HUDEP-2 (cell line): ENCODE data around the gene FLT3.
"Not testable (repeated sequence)": the region's sequence is repeated elsewhere in the genome, so short reads cannot be mapped to it uniquely, and the experiment has no call there.

ENCODE experiments used
- DNase-seq, 76 experiments: peaks; one replicate each; lab custom pipeline; 2025; ENCODE audit not compliant: unreplicated experiment in 76 of 76; lab: John Stamatoyannopoulos, UW

Gene FLT3

DNA sequence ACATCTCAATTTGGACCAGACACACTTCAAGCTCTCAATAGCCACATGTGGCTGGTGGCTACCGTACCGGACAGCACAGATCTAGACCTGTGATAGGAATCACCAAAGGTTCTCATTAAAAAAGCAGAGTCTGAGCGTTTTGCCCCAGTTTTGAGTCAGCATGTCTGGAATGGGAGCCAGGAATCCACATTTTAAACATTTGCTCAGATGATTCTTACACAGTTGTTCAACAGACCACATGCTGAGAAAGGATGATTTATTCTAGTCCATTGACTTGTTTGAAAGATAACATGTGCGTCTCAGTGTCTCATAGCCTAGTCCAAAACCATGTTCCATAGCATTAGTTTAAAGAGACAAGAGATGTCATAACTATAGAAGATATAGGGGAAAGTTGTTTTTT, 53.4 kb downstream of the FLT3 start:
- DNase-seq: no peak

GRCh38 chr13:28045861-28046260, 54.5 kb downstream of the FLT3 start:
- no peak for DNase-seq

- DNase-seq: no peak
These were observed 55.8 kb downstream of the FLT3 start for GRCh38 chr13:28044608-28045007.

DNA sequence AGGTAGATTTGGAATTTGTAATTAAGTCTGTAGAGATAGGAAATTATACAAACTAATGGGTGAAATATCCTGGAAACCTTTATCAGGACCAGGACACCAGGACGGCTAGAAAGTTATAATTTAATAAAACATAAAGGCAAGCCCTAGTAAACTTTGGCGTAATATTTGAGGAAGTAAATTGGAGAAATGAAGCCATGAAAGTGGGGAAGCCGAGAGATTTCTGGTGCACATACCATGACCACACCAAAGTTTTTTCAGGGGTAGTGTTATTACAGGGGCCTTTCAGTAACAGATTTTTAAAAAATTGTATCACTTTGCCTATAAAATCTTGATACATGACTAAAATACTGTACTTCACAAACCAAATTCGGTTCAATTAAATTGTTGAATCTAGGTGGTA, 57.2 kb downstream of the FLT3 start:
- no peak for DNase-seq

DNA sequence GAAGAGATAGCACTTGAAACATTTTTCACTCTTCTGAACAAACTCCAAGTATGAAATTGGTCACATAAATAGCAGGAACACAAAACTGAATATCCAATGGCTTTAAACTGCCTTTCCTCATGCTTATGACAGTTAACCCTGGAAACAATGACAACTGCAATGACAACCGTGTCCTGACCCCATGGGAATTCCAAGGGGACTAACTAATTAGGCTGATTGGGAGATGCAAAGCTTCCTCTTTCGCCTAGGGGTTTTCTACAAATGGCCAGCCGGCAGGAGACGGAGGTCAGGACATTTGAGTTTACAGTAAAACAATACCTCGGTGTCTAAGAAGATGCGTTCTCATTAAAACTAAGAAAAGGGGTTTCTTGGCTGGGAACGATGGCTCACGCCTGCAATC, 58.9 kb downstream of the FLT3 start:
- DNase-seq: no peak

DNA sequence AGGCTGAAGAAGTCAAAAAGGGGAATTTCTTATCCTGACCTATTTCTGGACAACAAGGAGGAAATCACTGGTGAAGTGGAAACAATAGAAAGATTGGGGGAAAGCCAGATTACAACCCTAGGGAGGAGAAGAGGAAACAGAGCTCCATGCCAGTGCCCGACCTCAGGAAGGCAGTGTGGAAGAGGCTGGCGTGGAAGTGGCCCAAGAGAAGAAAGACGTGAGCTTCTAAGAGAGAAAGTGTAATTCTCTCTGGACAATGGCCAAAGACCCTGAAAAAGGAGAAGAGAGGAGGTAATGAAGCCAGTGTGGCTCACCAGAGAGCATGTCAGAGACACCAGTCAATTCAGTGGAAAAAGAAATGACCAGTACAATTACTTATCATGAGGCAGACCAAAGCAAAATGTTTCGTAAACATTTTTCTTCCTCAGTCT, 59.3 kb downstream of the FLT3 start:
- no peak for DNase-seq

- no peak for DNase-seq
These were observed 63.0 kb downstream of the FLT3 start for GRCh38 chr13:28037399-28037798.

DNA sequence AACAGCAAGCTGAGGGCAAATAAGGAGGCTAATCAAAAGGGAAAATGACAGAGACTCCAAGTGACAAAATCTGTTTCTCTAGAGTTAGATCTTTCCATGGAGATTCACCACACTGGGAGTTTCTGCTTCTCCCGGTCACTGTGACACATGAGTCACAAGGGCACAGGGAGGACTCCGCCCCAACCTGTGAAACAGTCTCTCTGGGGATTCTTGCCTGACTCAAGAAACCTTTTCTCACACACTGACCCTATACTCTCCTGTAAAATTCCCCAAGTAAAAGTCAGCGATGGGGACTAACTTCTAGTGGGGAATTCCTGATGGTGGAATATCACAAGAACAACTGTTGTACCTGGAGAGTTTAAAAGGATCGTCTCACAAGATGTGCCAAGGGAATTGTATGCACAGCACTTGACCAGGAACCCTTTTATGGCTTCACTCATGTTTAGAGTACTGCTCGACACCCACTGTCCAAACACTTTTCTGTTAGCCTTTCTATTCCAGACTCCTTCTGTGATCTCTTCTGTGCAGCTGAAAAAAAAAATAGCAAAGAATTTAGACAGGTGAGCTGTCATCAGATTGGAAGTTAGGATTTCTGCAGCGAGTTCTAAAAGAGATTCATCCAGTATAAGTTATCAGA, 65.1 kb downstream of the FLT3 start:
- no peak for DNase-seq

DNA sequence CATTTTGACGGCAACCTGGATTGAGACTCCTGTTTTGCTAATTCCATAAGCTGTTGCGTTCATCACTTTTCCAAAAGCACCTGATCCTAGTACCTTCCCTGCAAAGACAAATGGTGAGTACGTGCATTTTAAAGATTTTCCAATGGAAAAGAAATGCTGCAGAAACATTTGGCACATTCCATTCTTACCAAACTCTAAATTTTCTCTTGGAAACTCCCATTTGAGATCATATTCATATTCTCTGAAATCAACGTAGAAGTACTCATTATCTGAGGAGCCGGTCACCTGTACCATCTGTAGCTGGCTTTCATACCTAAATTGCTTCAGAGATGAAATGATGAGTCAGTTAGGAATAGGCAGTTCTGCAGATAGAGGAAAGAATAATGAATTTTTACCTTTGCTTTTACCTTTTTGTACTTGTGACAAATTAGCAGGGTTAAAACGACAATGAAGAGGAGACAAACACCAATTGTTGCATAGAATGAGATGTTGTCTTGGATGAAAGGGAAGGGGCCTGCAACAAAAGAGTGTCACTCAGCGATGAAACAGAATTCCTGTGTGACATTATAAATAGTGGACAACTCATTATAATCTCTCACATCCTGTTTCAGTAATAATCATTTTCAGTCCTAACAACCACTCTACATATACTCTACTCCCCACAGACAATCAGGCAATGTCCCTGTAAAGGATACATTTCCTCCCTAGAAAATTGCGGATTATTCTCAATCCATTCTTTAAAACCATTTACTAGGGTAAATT, 66.3 kb downstream of the FLT3 start:
- DNase-seq: no peak

GRCh38 chr13:28032438-28032837, 67.9 kb downstream of the FLT3 start:
- DNase-seq: not testable (repeated sequence)

DNA sequence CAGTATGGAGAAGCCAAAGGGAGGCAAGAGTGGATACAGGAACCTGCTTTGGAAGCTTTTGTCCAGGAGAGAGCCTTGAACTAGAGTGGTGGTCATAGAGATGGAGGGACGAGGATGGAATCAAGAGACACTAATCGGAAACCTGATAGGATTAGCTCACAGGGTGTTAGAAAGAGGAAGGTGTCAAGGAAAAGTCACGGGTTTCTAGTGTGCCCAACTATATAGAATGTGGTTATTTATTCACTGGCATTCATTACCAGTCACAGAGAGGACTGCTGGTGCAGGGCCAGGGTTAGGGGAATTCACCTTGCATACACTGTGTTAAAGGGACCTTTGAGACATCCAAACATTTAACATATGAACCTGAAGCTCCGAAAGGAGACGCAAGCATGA, 68.5 kb downstream of the FLT3 start:
- DNase-seq: no peak

- DNase-seq: no peak
These were observed 69.0 kb downstream of the FLT3 start for GRCh38 chr13:28031220-28031895.

- DNase-seq: no peak
These were observed 72.6 kb downstream of the FLT3 start for GRCh38 chr13:28027607-28028364.

DNA sequence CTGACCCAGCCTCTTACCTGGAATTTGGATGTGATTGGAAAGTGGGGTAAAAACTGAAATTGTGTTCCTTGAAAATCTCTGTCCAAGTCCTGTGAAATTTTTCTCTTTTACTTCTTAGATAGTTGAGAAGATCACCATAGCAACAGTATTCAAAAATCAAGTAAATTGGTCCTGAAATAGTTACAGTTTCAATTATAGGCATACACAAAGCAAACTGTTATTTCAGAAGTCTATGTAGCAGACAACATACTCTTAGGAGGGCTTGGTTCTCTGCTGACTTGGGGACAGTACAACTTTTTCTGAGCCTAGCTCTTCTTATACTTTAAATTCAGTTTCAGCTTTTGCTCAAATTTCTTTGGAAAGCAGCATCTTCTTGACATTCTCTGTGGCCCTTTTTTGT, 73.3 kb downstream of the FLT3 start:
- DNase-seq: no peak

DNA sequence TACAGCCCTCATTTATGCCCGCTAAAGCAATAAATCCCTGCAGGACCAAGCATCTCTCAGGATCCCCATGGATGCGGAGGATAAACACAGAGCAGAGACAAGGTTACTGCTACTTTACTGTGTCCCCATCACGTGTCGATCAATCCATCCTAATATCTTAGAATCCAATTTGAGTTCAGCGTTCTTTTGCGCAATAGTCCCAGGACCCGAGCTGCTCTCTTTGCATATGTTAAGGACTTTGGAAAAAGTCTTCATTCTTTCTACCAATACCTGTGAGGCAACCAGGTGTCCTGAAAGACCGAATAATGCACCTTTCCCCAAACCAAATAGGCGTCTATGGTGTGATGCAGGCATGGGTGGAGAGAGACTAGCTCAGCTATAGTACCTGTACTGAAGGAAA, 73.9 kb downstream of the FLT3 start:
- no peak for DNase-seq

DNA sequence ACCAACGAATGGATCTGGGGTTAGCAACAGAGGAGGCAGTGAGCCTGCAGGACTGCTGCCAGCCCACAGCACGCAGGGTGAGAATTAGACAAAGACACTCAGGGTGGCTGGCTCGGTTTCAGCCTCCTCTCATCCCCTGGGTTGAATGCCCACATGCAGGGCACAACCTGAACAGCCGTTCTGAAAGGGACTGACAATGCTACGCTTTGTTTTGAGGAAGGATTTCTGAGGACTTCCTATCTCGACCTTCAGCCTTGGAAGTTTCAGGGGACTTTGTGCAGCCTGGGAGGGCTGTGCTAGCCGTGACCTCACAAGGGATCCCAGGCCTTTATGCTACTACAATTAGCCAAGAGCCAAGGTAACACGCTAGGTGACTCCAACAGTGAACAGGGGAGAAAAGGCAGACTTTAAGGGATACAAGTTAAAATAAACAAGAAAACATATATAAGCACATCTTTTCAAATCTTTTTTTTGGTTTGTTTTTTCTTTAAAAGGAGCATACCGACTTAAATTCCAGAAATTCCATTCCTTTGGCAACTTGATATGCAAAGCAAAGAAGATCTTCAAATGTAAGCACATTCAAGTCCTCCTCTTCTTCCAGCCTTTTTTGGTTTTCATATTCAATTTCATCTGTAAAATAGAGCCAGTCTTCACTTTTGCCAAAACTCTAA, 77.4 kb downstream of the FLT3 start:
- no peak for DNase-seq

- DNase-seq: no peak
These were observed 86.1 kb downstream of the FLT3 start for GRCh38 chr13:28014301-28014700.

DNA sequence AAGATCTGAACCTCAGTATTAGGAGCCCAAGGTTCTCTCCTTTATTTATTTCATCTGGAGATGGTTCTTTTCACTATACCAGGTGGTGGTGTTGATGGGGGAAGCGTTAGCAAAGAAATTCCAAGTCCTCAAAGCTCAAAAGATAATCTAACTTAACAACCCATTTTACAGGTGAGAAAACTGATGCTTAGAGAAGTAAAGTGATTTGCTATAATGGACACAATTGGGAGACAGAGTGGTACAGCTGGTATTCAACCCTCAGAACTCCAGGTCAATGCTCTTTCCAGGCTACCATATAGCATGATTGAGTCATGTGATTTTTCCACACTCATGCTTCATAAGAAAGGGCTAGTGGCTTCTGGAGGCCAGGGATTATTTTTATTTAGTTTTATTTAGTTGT, 86.9 kb downstream of the FLT3 start:
- DNase-seq: no peak

DNA sequence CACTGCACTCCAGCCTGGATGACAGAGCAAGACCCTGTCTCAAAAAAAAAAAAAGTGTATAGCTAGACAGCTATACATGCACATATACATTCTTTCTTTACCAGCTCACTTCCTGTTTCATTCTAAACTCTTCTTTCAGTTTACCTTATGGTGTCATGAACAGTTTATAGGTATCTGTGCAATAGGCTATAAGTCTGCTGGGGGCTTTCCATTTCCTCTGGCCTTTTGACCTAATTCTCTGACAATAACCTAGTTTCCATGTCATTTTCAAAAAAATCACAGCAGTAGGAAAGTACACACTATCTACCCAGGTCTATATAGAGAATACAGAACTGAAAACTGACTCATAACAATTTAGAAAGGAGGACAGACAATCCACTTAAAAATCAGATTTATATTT, 87.5 kb downstream of the FLT3 start:
- no peak for DNase-seq

DNA sequence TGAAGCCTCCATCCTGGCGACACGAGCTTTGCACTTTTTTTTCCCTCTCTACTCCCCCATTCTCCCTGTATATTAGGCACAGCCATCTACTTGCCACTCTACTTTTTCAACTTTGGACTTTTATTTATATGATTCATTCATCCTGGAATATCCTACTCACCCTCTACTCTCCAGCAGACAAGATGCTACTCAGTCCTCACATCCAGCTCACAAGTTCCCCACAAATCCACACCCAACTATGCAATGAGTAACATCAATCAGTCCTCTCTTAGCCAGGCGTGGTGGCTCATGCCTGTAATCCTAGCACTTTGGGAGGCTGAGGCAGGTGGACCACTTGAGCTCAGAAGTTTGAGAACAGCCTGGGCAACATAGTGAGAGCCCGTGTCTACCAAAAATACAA, 88.0 kb downstream of the FLT3 start:
- no peak for DNase-seq

DNA sequence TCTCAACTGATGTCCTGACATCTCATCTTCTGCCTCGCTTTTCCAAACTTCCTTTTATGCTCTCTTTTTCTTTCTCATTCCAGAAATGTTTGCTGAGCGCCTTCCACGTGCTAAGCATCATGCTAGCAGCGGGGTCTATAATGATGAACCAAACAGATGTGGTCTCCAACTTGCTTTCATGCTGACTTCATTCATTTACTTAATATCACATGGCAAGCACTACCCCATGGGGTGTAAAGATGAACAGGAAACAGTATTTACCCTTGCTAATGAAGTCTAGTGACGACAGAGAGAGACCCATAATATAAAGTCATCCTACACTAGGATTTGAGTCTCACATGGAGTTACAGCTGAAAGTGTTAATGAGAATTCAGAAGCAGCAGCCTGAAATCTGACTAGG, 90.3 kb downstream of the FLT3 start:
- no peak for DNase-seq
